HG02981 (cell line): Measurements from ENCODE around the gene RUNDC1.

Experiments used
- ATAC-seq: cut with Tn5 transposase; IDR thresholded peaks from one replicate; pipeline ENCODE4 v1.9.1; 2021; ENCODE audit warnings: mild to moderate bottlenecking, moderate library complexity; ENCODE audit not compliant: unreplicated experiment

RUNDC1 gene

GRCh38 chr17:43033948-43034881 lies 53.9 kb downstream of the RUNDC1 start:
- no peak for ATAC-seq

GRCh38 chr17:43034894-43035293 lies 54.5 kb downstream of the RUNDC1 start:
- ATAC-seq: no peak

GRCh38 chr17:43039646-43040045 lies 59.3 kb downstream of the RUNDC1 start:
- no peak for ATAC-seq

- no peak for ATAC-seq
Observed at GRCh38 chr17:43040655-43041054, 60.3 kb downstream of the RUNDC1 start.

GRCh38 chr17:43042025-43042628 lies 61.8 kb downstream of the RUNDC1 start:
- ATAC-seq: no peak
